ENCODE data around the gene CACNA1D. TPM values are rescaled to one million over a fixed set of nuclear protein-coding genes. Genes with fewer than 3 reads are reported as not detected.

Gene CACNA1D
- total RNA-seq, 1 donor from 2014 or later, result 0.95 TPM

DNA sequence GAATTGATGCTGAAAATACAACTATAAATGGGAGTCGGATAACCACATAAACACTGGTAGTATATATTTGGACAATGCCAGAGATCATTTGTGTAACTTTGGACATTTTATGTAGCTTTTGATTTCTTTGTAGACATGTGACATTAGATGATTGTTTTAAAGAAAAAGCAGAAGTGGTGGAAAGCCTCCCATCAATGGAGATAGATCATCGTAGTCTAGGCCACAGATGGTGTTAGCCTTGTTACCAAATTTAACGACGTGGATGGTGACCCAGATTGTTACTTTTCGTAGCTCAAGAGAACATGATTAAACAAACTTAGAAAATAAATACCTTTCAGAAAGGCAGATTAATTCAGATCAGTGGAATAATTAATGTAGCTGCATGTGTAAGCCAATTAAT lies 8.8 kb downstream of the CACNA1D start:
- no peaks in the 10 kb centered on the region for H3K4me1 Mint-ChIP-seq (ENCODE audit: low read depth)
- TF ChIP-seq, protein P1, sequence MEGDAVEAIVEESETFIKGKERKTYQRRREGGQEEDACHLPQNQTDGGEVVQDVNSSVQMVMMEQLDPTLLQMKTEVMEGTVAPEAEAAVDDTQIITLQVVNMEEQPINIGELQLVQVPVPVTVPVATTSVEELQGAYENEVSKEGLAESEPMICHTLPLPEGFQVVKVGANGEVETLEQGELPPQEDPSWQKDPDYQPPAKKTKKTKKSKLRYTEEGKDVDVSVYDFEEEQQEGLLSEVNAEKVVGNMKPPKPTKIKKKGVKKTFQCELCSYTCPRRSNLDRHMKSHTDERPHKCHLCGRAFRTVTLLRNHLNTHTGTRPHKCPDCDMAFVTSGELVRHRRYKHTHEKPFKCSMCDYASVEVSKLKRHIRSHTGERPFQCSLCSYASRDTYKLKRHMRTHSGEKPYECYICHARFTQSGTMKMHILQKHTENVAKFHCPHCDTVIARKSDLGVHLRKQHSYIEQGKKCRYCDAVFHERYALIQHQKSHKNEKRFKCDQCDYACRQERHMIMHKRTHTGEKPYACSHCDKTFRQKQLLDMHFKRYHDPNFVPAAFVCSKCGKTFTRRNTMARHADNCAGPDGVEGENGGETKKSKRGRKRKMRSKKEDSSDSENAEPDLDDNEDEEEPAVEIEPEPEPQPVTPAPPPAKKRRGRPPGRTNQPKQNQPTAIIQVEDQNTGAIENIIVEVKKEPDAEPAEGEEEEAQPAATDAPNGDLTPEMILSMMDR (IDR thresholded peaks at IDR 0.05), result no peak
- H3K27me3 Mint-ChIP-seq (ENCODE audit: low read depth), result peaks cover 15% of the 10 kb centered on the region
- H3K9me3 Mint-ChIP-seq (ENCODE audit: low read depth), result no peaks in the 10 kb centered on the region
- H3K36me3 Mint-ChIP-seq (ENCODE audit: low read depth), result no peaks in the 10 kb centered on the region
- H3K4me3 Mint-ChIP-seq (ENCODE audit: unreplicated experiment), result no peak overlapping the region
- DNase-seq (ENCODE audit: low spot score), result no peak
- H3K27ac Mint-ChIP-seq (ENCODE audit: unreplicated experiment), result no peak overlapping the region

- DNase-seq (ENCODE audit: low spot score), result no peak
- no peak overlapping the region for H3K4me3 Mint-ChIP-seq (ENCODE audit: unreplicated experiment)
- no peaks in the 10 kb centered on the region for H3K36me3 Mint-ChIP-seq (ENCODE audit: low read depth)
- no peaks in the 10 kb centered on the region for H3K4me1 Mint-ChIP-seq (ENCODE audit: low read depth)
- no peak overlapping the region for H3K27ac Mint-ChIP-seq (ENCODE audit: unreplicated experiment)
- H3K9me3 Mint-ChIP-seq (ENCODE audit: low read depth), result no peaks in the 10 kb centered on the region
- TF ChIP-seq, protein P1 (IDR thresholded peaks at IDR 0.05), result no peak
- H3K27me3 Mint-ChIP-seq (ENCODE audit: low read depth), result peaks cover 33% of the 10 kb centered on the region
Observed at GRCh38 chr3:53506110-53506762, 11.8 kb downstream of the CACNA1D start.

- DNase-seq (ENCODE audit: low spot score), result no peak
- TF ChIP-seq, protein P1 (IDR thresholded peaks at IDR 0.05), result no peak
- Mint-ChIP-seq H3K4me3 (ENCODE audit: unreplicated experiment) (no peak overlapping the region), H3K27ac (ENCODE audit: unreplicated experiment) (no peak overlapping the region), H3K9me3 (ENCODE audit: low read depth) (no peaks in the 10 kb centered on the region), H3K27me3 (ENCODE audit: low read depth) (peaks cover 35% of the 10 kb centered on the region), H3K4me1 (ENCODE audit: low read depth) (no peaks in the 10 kb centered on the region), H3K36me3 (ENCODE audit: low read depth) (no peaks in the 10 kb centered on the region)
Observed at GRCh38 chr3:53506763-53507145, 12.3 kb downstream of the CACNA1D start.

GRCh38 chr3:53509494-53509893 lies 15.1 kb downstream of the CACNA1D start:
- H3K4me1 Mint-ChIP-seq (ENCODE audit: low read depth), result no peaks in the 10 kb centered on the region
- H3K27me3 Mint-ChIP-seq (ENCODE audit: low read depth), result peaks cover 39% of the 10 kb centered on the region
- TF ChIP-seq, protein P1 (IDR thresholded peaks at IDR 0.05), result no peak
- H3K4me3 Mint-ChIP-seq (ENCODE audit: unreplicated experiment), result no peak overlapping the region
- DNase-seq (ENCODE audit: low spot score), result no peak
- no peaks in the 10 kb centered on the region for H3K9me3 Mint-ChIP-seq (ENCODE audit: low read depth)
- no peak overlapping the region for H3K27ac Mint-ChIP-seq (ENCODE audit: unreplicated experiment)
- no peaks in the 10 kb centered on the region for H3K36me3 Mint-ChIP-seq (ENCODE audit: low read depth)

GRCh38 chr3:53510508-53510907 lies 16.1 kb downstream of the CACNA1D start:
- TF ChIP-seq, protein P1 (IDR thresholded peaks at IDR 0.05), result no peak
- Mint-ChIP-seq H3K27ac (ENCODE audit: unreplicated experiment) (no peak overlapping the region), H3K4me1 (ENCODE audit: low read depth) (no peaks in the 10 kb centered on the region), H3K27me3 (ENCODE audit: low read depth) (peaks cover 39% of the 10 kb centered on the region), H3K9me3 (ENCODE audit: low read depth) (no peaks in the 10 kb centered on the region), H3K4me3 (ENCODE audit: unreplicated experiment) (no peak overlapping the region), H3K36me3 (ENCODE audit: low read depth) (no peaks in the 10 kb centered on the region)
- no peak for DNase-seq (ENCODE audit: low spot score)
